GM12892 (cell line): Measurements from ENCODE around the gene CLK4. TPM values are rescaled to one million over a fixed set of nuclear protein-coding genes. Genes with fewer than 3 reads are reported as not detected.
A peak's percentile ranks its signal among the peaks of the same experiment; 100 is the strongest.

Experiments used
- DNase-seq: peaks from one replicate; pipeline ENCODE4 v3.0.0; 2011; ENCODE audit not compliant: insufficient read length
- FAIRE-seq: peaks from 2 replicates; lab custom pipeline; 2011; peaks lifted over from hg19 to GRCh38; lab: Jason Lieb, UNC
- POLR2A ChIP-seq: IDR thresholded peaks from 2 replicates; pipeline ENCODE4 v1.6.1; 2011; ENCODE audit warnings: low read depth, low read length, control low read depth
- POLR2AphosphoS5 ChIP-seq: IDR thresholded peaks from 2 replicates; pipeline ENCODE4 v1.6.1; 2011; ENCODE audit warnings: low read depth, low read length, control low read depth
- TAF1 ChIP-seq: IDR thresholded peaks from 2 replicates; pipeline ENCODE4 v1.6.1; 2011; ENCODE audit warnings: low read depth, mild to moderate bottlenecking, control low read depth, low read length, borderline replicate concordance
- polyA plus RNA-seq: library from polyadenylated mRNA; unstranded; fragments of >200 nt; gene quantifications from one replicate; pipeline ENCODE4 v1.2.1, GENCODE V29; 2012; ENCODE audit warnings: missing spikeins, inconsistent platforms; ENCODE audit not compliant: missing spikeins

The CLK4 gene
- 13.8 TPM for polyA plus RNA-seq

- DNase-seq (peak; percentile 89), FAIRE-seq (peak; percentile 96)
- TF ChIP-seq POLR2AphosphoS5 (peak; percentile 96), TAF1 (peak; percentile 80), POLR2A (peak; percentile 95)
Measured at GRCh38 chr5:178626484-178627258, at the start of gene CLK4. Gene CLK4 (minus strand): TSS chr5:178627050. CDS start chr5:178623416, 3,634 bp downstream.

- DNase-seq (no peak), FAIRE-seq (no peak)
- TF ChIP-seq TAF1, result no peak
- TF ChIP-seq POLR2AphosphoS5, result no peak
- no peak for TF ChIP-seq POLR2A
Measured at GRCh38 chr5:178675922-178676321, 49.1 kb upstream of the CLK4 start.

GRCh38 chr5:178674334-178674733 is 47.5 kb upstream of the CLK4 start:
- no peak for TF ChIP-seq TAF1
- no peak for TF ChIP-seq POLR2AphosphoS5
- no peak for TF ChIP-seq POLR2A
- DNase-seq (no peak), FAIRE-seq (no peak)

GRCh38 chr5:178673801-178674295 is 47.0 kb upstream of the CLK4 start:
- TF ChIP-seq TAF1 (no peak), POLR2AphosphoS5 (no peak), POLR2A (no peak)
- FAIRE-seq, result no peak
- no peak for DNase-seq

- TF ChIP-seq POLR2A (no peak), POLR2AphosphoS5 (no peak), TAF1 (no peak)
- DNase-seq, result no peak
- FAIRE-seq, result no peak
Measured at GRCh38 chr5:178672630-178673029, 45.8 kb upstream of the CLK4 start.

- no peak for TF ChIP-seq POLR2AphosphoS5
- FAIRE-seq (no peak), DNase-seq (no peak)
Measured at GRCh38 chr5:178671602-178672144, 44.8 kb upstream of the CLK4 start.

GRCh38 chr5:178670351-178670885 is 43.6 kb upstream of the CLK4 start:
- FAIRE-seq, result no peak
- no peak for DNase-seq
- TF ChIP-seq POLR2A, result no peak

- TF ChIP-seq TAF1 (no peak), POLR2A (no peak), POLR2AphosphoS5 (no peak)
- FAIRE-seq, result no peak
- no peak for DNase-seq
Measured at GRCh38 chr5:178668579-178668978, 41.7 kb upstream of the CLK4 start.

GRCh38 chr5:178667688-178668087 is 40.8 kb upstream of the CLK4 start:
- DNase-seq, result no peak
- no peak for FAIRE-seq

GRCh38 chr5:178667101-178667500 is 40.3 kb upstream of the CLK4 start:
- FAIRE-seq, result no peak
- DNase-seq, result no peak

More at GRCh38 chr5:178667688-178668087, 40.8 kb upstream of the CLK4 start:
- no peak for TF ChIP-seq POLR2A
- no peak for TF ChIP-seq TAF1
- TF ChIP-seq POLR2AphosphoS5, result no peak

GRCh38 chr5:178664141-178664540 is 37.3 kb upstream of the CLK4 start:
- DNase-seq, result no peak
- TF ChIP-seq POLR2A, result no peak
- TF ChIP-seq TAF1, result no peak
- TF ChIP-seq POLR2AphosphoS5, result no peak
- no peak for FAIRE-seq

More at GRCh38 chr5:178667101-178667500, 40.3 kb upstream of the CLK4 start:
- TF ChIP-seq TAF1 (no peak), POLR2A (no peak), POLR2AphosphoS5 (no peak)

- TF ChIP-seq TAF1, result no peak
- no peak for TF ChIP-seq POLR2AphosphoS5
- TF ChIP-seq POLR2A, result no peak
- FAIRE-seq, result no peak
Measured at GRCh38 chr5:178662541-178662860, 35.7 kb upstream of the CLK4 start.

GRCh38 chr5:178661836-178662540 is 35.1 kb upstream of the CLK4 start:
- TF ChIP-seq POLR2AphosphoS5, result no peak
- TF ChIP-seq TAF1, result no peak
- no peak for TF ChIP-seq POLR2A
- FAIRE-seq (no peak), DNase-seq (no peak)

More at GRCh38 chr5:178662541-178662860, 35.7 kb upstream of the CLK4 start:
- DNase-seq, result no peak
